MCF 10A (cell line): Measurements from ENCODE around the gene GALNT16. TPM values are rescaled to one million over a fixed set of nuclear protein-coding genes. Genes with fewer than 3 reads are reported as not detected.
A peak's percentile ranks its signal among the peaks of the same experiment; 100 is the strongest.
"Not testable (repeated sequence)": the region's sequence is repeated elsewhere in the genome, so short reads cannot be mapped to it uniquely, and the experiment has no call there.

ENCODE experiments used
- BruUV-seq: library from RNA; stranded (reverse); fragments of 400-500 nt; replicated peaks from 2 replicates; lab custom pipeline; 2021; lab: Mats Ljungman, UMichigan
- CTCF ChIA-PET: fragments of 300-600 bp; sonication (Branson Sonifier 250); formaldehyde crosslinking; extraction: SDS; loops from one replicate; lab custom pipeline; 2021; ENCODE audit warnings: antibody characterized with exemption, inconsistent platforms; lab: Yijun Ruan, JAX
- POLR2A ChIA-PET: fragments of 300-600, 350-650 bp; sonication (Branson Sonifier 250); formaldehyde crosslinking; extraction: SDS; loops from one replicate; lab custom pipeline; 2020; ENCODE audit warnings: antibody characterized with exemption, inconsistent platforms; lab: Yijun Ruan, JAX
- DNase-seq: peaks from one replicate; pipeline ENCODE4 v3.0.0-alpha.2; 2018; ENCODE audit not compliant: unreplicated experiment
- H3K27ac Mint-ChIP-seq: one replicate; pipeline ENCODE4 v1.8.0; 2022; ENCODE audit warnings: mild to moderate bottlenecking, low read depth, mixed read lengths; ENCODE audit not compliant: unreplicated experiment
- H3K27me3 Mint-ChIP-seq: one replicate; pipeline ENCODE4 v1.8.0; 2022; ENCODE audit warnings: mixed read lengths; ENCODE audit not compliant: insufficient read depth, unreplicated experiment
- H3K36me3 Mint-ChIP-seq: one replicate; pipeline ENCODE4 v1.8.0; 2022; ENCODE audit warnings: mild to moderate bottlenecking, moderate library complexity, mixed read lengths; ENCODE audit not compliant: insufficient read depth, unreplicated experiment
- H3K4me1 Mint-ChIP-seq: one replicate; pipeline ENCODE4 v1.8.0; 2022; ENCODE audit warnings: mixed read lengths; ENCODE audit not compliant: insufficient read depth, unreplicated experiment
- H3K4me3 Mint-ChIP-seq: one replicate; pipeline ENCODE4 v1.8.0; 2022; ENCODE audit warnings: mild to moderate bottlenecking, moderate library complexity, mixed read lengths; ENCODE audit not compliant: unreplicated experiment
- H3K9me3 Mint-ChIP-seq: one replicate; pipeline ENCODE4 v1.8.0; 2022; ENCODE audit warnings: mixed read lengths; ENCODE audit not compliant: unreplicated experiment
- intact Hi-C: fragments of 100-400 bp; cut with micrococcal nuclease; formaldehyde crosslinking; loops from 2 replicates; pipeline ENCODE4 v1.14.1; 2022
- total RNA-seq: library from RNA; stranded (reverse); gene quantifications from 2 replicates; pipeline ENCODE4 v1.2.3, GENCODE V29; 2022
- TF ChIP-seq, protein P1 (sequence below): fragments of 200-600 bp; IDR thresholded peaks from one replicate; pipeline ENCODE4 v1.8.0; 2022; ENCODE audit warnings: antibody characterized with exemption, mild to moderate bottlenecking; ENCODE audit not compliant: unreplicated experiment

GALNT16 gene
- total RNA-seq, 1 experiment from 2014 or later = not detected

DNA sequence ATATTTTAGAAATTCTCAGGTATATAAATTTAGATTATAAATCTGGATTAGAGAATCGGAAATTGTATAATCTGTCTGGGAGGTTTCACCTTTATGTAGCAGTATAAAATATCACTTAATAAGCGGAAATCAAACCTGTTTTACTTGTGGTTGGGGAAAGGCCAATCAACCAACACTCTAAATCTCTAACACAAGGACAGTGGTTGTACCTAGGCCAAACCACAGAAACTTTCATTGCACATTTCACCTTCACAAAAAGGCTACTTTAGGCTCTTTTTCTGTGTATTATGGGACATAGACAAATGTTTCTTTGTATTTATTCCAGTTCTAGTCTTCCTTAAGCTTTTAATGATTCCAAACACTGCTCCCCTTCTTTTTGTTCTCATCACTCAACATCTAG is 118.3 kb downstream of the GALNT16 start:
- intact Hi-C loops = no loop called here
- H3K4me1 Mint-ChIP-seq = no peaks in the 10 kb centered on the region
- no peak for DNase-seq
- H3K36me3 Mint-ChIP-seq = peaks cover 79% of the 10 kb centered on the region
- peaks cover 14% of the 10 kb centered on the region for H3K9me3 Mint-ChIP-seq
- no peak overlapping the region for H3K27ac Mint-ChIP-seq
- no peak overlapping the region for H3K4me3 Mint-ChIP-seq
- POLR2A ChIA-PET = interaction anchor here (1.8 kb wide), 1 partner anchor 19 kb away, joined by 10 read pairs; the partner anchor contains the start of genes ERH and SLC39A9
- no peaks in the 10 kb centered on the region for H3K27me3 Mint-ChIP-seq
- TF ChIP-seq, protein P1, sequence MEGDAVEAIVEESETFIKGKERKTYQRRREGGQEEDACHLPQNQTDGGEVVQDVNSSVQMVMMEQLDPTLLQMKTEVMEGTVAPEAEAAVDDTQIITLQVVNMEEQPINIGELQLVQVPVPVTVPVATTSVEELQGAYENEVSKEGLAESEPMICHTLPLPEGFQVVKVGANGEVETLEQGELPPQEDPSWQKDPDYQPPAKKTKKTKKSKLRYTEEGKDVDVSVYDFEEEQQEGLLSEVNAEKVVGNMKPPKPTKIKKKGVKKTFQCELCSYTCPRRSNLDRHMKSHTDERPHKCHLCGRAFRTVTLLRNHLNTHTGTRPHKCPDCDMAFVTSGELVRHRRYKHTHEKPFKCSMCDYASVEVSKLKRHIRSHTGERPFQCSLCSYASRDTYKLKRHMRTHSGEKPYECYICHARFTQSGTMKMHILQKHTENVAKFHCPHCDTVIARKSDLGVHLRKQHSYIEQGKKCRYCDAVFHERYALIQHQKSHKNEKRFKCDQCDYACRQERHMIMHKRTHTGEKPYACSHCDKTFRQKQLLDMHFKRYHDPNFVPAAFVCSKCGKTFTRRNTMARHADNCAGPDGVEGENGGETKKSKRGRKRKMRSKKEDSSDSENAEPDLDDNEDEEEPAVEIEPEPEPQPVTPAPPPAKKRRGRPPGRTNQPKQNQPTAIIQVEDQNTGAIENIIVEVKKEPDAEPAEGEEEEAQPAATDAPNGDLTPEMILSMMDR = no peak
- CTCF ChIA-PET = no interaction called here
- BruUV-seq = no TSS peak

DNA sequence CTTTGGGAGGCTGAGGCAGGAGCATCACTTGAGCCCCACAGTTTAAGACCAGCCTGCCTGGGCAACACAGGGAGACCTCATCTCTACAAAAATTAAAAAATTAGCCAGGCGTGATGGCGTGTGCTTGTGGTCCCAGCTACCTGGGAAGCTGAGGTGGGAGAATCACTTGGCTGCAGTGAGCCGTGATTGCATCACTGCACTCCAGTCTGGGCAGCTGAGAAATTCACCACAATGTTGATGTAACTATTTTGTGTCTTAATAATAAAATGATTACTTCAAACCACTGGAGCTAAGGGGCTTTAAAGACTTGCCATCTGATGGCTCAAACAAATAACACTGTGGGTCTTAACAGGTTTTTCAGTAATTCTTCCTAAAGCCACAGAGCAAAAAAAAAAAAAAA is 127.4 kb downstream of the GALNT16 start:
- no peaks in the 10 kb centered on the region for H3K27me3 Mint-ChIP-seq
- BruUV-seq = no TSS peak
- ChIA-PET POLR2A (interaction anchor here (0.6 to 1.7 kb wide), 4 partner anchors 10 to 173 kb away, joined by 3 to 14 read pairs (median 4); partner anchors contain the start of genes ERH and SLC39A9), CTCF (interaction anchor here (0.7 to 0.8 kb wide), 3 partner anchors 68 to 1736 kb away, joined by 3 to 4 read pairs (median 3); no protein-coding TSS in a partner anchor)
- peak; percentile 11 for DNase-seq
- peaks cover 97% of the 10 kb centered on the region for H3K36me3 Mint-ChIP-seq
- TF ChIP-seq, protein P1 = no peak
- H3K9me3 Mint-ChIP-seq = no peaks in the 10 kb centered on the region
- intact Hi-C loops = no loop called here
- peak overlapping the region; percentile 12 for H3K27ac Mint-ChIP-seq
- no peak overlapping the region for H3K4me3 Mint-ChIP-seq
- H3K4me1 Mint-ChIP-seq = peaks cover 25% of the 10 kb centered on the region

DNA sequence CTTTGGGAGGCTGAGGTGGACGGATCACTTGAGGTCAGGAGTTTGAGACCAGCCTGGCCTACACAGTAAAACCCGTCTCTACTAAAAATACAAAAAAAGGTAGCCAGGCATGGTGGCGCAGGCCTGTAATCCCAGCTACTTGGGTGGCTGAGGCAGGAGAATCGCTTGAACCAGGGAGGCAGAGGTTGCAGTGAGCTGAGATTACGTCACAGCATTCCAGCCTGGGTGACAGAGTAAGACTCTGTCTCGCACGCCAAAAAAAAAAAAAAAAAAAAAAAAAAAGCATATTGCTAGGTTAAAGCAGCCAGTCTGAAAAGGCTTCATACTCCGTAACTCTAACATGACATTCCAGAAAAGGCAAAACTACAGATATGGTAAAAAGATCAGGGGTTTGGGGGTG is 131.4 kb downstream of the GALNT16 start:
- BruUV-seq, H3K4me3 Mint-ChIP-seq, H3K27ac Mint-ChIP-seq, H3K27me3 Mint-ChIP-seq, intact Hi-C loops, H3K9me3 Mint-ChIP-seq: not testable (repeated sequence)
- H3K4me1 Mint-ChIP-seq = peaks cover 33% of the 10 kb centered on the region
- ChIA-PET POLR2A (interaction anchor here (1.2 kb wide), 1 partner anchor 8 kb away, joined by 3 read pairs; no protein-coding TSS in a partner anchor), CTCF (interaction anchor here (1.8 kb wide), 1 partner anchor 12 kb away, joined by 8 read pairs; no protein-coding TSS in a partner anchor)
- peaks cover 96% of the 10 kb centered on the region for H3K36me3 Mint-ChIP-seq
- peak; percentile 29 for DNase-seq

DNA sequence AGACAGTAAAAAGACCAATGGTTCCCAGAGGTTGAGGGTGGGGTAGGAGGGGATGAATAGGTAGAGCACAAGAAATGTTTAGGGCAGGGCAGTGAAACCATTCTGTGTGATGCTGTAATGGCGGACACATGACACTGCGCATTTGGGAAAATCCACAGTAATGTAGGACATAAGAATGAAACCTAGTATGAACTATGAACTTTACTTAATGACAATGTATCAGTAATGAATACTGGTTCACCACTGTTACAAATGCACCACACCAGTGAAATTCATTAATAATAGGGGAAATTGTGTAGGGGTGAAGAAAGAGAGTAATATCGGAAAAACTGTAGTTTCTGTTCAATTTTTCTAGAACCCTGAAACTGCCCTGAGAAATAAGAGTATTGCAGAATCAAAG is 132.5 kb downstream of the GALNT16 start:
- ChIA-PET POLR2A (no interaction called here), CTCF (no interaction called here)
- H3K4me3 Mint-ChIP-seq = no peak overlapping the region
- TF ChIP-seq, protein P1 = no peak
- no TSS peak for BruUV-seq
- H3K9me3 Mint-ChIP-seq = no peaks in the 10 kb centered on the region
- DNase-seq = no peak
- no peaks in the 10 kb centered on the region for H3K27me3 Mint-ChIP-seq
- peaks cover 33% of the 10 kb centered on the region for H3K4me1 Mint-ChIP-seq
- peaks cover 92% of the 10 kb centered on the region for H3K36me3 Mint-ChIP-seq
- H3K27ac Mint-ChIP-seq = no peak overlapping the region
- intact Hi-C loops = no loop called here
